Measurements from ENCODE around the gene CTF1.

DNA sequence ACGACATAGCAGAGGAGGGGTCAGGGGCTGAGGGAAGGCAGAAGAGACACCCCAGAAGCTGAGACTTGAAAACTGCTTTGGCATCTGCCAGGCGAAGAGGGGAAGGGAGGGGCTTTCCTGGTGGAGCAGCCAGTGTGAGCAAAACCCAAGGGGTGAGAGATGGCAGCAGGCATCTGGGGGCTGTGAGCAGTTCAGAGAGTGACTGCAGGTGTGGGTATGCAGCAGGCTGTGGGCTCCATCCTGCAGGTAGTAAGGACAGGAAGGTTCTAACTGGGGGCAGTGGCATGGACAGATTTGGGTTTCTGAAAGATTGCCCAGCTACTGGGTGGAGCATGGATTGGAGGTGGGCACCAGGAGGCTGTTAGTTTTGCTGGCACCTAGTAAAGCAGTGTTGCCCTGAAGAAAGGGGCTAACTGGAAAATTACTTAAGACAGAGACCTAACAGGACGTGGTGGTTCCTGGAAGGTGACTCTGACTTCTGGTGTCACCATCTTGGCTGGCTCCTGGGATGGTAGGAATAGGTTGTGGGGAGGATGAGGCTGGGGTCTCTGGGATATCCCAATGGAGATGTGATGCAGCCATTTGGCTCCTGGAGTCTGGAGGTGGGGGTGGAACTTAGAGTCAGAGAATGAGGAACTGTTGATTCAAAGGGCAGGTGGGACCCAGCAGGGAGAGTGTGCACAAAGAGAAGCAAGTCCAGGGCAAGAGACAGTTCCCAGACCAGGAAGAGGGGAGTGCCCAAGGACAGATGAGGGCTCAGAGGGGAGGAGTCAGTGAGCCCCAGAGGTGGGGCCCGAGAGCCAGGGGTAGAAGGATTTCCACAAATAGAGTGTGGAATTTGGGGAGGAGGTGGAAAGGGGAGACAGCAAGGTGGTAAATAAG is 13.7 kb upstream of the CTF1 start:
- TF ChIP-seq, protein P1, sequence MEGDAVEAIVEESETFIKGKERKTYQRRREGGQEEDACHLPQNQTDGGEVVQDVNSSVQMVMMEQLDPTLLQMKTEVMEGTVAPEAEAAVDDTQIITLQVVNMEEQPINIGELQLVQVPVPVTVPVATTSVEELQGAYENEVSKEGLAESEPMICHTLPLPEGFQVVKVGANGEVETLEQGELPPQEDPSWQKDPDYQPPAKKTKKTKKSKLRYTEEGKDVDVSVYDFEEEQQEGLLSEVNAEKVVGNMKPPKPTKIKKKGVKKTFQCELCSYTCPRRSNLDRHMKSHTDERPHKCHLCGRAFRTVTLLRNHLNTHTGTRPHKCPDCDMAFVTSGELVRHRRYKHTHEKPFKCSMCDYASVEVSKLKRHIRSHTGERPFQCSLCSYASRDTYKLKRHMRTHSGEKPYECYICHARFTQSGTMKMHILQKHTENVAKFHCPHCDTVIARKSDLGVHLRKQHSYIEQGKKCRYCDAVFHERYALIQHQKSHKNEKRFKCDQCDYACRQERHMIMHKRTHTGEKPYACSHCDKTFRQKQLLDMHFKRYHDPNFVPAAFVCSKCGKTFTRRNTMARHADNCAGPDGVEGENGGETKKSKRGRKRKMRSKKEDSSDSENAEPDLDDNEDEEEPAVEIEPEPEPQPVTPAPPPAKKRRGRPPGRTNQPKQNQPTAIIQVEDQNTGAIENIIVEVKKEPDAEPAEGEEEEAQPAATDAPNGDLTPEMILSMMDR (IDR thresholded peaks at IDR 0.05; ENCODE audit: low read length): no peak
- TF ChIP-seq EZH2phosphoT487 (IDR thresholded peaks at IDR 0.05; ENCODE audit: low read length) (no peak), EZH2 (optimal IDR thresholded peaks at IDR 0.05; ENCODE audit: low read depth, low read length) (no peak)
